ENCODE data around the gene L3MBTL2.

Gene L3MBTL2

GRCh38 chr22:41198027-41198580, 7.0 kb upstream of the L3MBTL2 start:
- Histone ChIP-seq H4K5ac (ENCODE audit: low read length) (no peak overlapping the region), H3K9ac (ENCODE audit: low read length) (no peak overlapping the region), H4K8ac (ENCODE audit: low read depth, low read length) (no peak overlapping the region), H3K79me1 (ENCODE audit: low read length) (no peaks in the 10 kb centered on the region), H3K36me3 (ENCODE audit: control insufficient read depth, insufficient read depth, low read length) (no peaks in the 10 kb centered on the region), H2AK5ac (ENCODE audit: low read length) (no peak overlapping the region), H3K56ac (ENCODE audit: low read length) (peak overlapping the region; percentile 88), H2BK5ac (ENCODE audit: low read length) (no peak overlapping the region), H2BK120ac (ENCODE audit: low read depth, low read length) (no peak overlapping the region), H3K27ac (ENCODE audit: low read depth, low read length) (no peak overlapping the region), H3K23ac (ENCODE audit: low read length) (no peak overlapping the region), H3K79me2 (ENCODE audit: control insufficient read depth, insufficient read depth, low read length) (no peaks in the 10 kb centered on the region), H3K27me3 (ENCODE audit: insufficient read depth, low read length, poor library complexity) (peaks cover 2% of the 10 kb centered on the region), H3K18ac (ENCODE audit: low read length) (no peak overlapping the region), H3K4me2 (ENCODE audit: low read length) (peak overlapping the region; percentile 89), H2BK15ac (replicated peaks; ENCODE audit: low read depth) (no peak overlapping the region), H3K4me3 (ENCODE audit: low read length) (peak overlapping the region; percentile 44), H3K4me1 (ENCODE audit: control insufficient read depth, low read depth, low read length) (no peaks in the 10 kb centered on the region), H3K4ac (ENCODE audit: low read depth, low read length) (no peak overlapping the region)
- WGBS (ENCODE audit: extremely low coverage, insufficient coverage, low lambda C conversion rate): no CpG with 5 or more reads among the region's 9 CpGs
- peak; percentile 61 for DNase-seq

GRCh38 chr22:41201141-41201540, 4.0 kb upstream of the L3MBTL2 start:
- Histone ChIP-seq H3K79me2 (ENCODE audit: control insufficient read depth, insufficient read depth, low read length) (peaks cover 3% of the 10 kb centered on the region), H3K27me3 (ENCODE audit: insufficient read depth, low read length, poor library complexity) (peaks cover 2% of the 10 kb centered on the region), H3K56ac (ENCODE audit: low read length) (no peak overlapping the region), H2BK120ac (ENCODE audit: low read depth, low read length) (no peak overlapping the region), H3K9ac (ENCODE audit: low read length) (no peak overlapping the region), H3K18ac (ENCODE audit: low read length) (no peak overlapping the region), H4K8ac (ENCODE audit: low read depth, low read length) (no peak overlapping the region), H2BK5ac (ENCODE audit: low read length) (no peak overlapping the region), H3K4ac (ENCODE audit: low read depth, low read length) (no peak overlapping the region), H4K5ac (ENCODE audit: low read length) (no peak overlapping the region), H3K27ac (ENCODE audit: low read depth, low read length) (no peak overlapping the region), H3K23ac (ENCODE audit: low read length) (no peak overlapping the region), H3K79me1 (ENCODE audit: low read length) (peaks cover 2% of the 10 kb centered on the region), H2BK15ac (replicated peaks; ENCODE audit: low read depth) (no peak overlapping the region), H3K36me3 (ENCODE audit: control insufficient read depth, insufficient read depth, low read length) (no peaks in the 10 kb centered on the region), H3K4me1 (ENCODE audit: control insufficient read depth, low read depth, low read length) (no peaks in the 10 kb centered on the region), H3K4me3 (ENCODE audit: low read length) (no peak overlapping the region), H3K4me2 (ENCODE audit: low read length) (no peak overlapping the region), H2AK5ac (ENCODE audit: low read length) (no peak overlapping the region)
- no peak for DNase-seq
- no CpG with 5 or more reads among the region's 10 CpGs for WGBS (ENCODE audit: extremely low coverage, insufficient coverage, low lambda C conversion rate)

DNA sequence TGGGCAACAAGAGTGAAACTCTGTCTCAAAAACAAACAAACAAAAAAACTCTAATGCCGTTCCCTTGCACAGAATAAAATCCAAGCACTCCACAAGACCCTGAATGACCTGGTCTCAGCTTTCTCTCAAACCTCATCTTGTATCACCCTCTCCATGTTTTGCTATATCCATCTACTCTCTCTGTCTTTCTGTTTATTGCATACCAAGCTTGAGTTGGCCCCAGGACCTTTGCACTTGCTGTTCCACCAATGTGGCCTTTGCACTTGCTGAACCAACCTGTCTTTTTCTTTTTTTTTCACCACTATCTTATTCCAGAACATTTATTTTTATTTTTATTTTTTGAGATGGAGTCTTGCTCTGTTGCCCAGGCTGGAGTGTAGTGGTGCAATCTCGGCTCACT, 2.0 kb upstream of the L3MBTL2 start:
- Histone ChIP-seq H3K4me1 (ENCODE audit: control insufficient read depth, low read depth, low read length) (no peaks in the 10 kb centered on the region), H4K5ac (ENCODE audit: low read length) (no peak overlapping the region), H3K79me1 (ENCODE audit: low read length) (peaks cover 4% of the 10 kb centered on the region), H2BK120ac (ENCODE audit: low read depth, low read length) (no peak overlapping the region), H4K8ac (ENCODE audit: low read depth, low read length) (no peak overlapping the region), H3K9ac (ENCODE audit: low read length) (no peak overlapping the region), H3K18ac (ENCODE audit: low read length) (no peak overlapping the region), H3K27ac (ENCODE audit: low read depth, low read length) (no peak overlapping the region), H2BK15ac (replicated peaks; ENCODE audit: low read depth) (no peak overlapping the region), H3K4me3 (ENCODE audit: low read length) (no peak overlapping the region), H3K23ac (ENCODE audit: low read length) (no peak overlapping the region), H2BK5ac (ENCODE audit: low read length) (no peak overlapping the region), H3K4ac (ENCODE audit: low read depth, low read length) (no peak overlapping the region), H3K79me2 (ENCODE audit: control insufficient read depth, insufficient read depth, low read length) (peaks cover 4% of the 10 kb centered on the region), H3K27me3 (ENCODE audit: insufficient read depth, low read length, poor library complexity) (no peaks in the 10 kb centered on the region), H3K56ac (ENCODE audit: low read length) (no peak overlapping the region), H2AK5ac (ENCODE audit: low read length) (no peak overlapping the region), H3K36me3 (ENCODE audit: control insufficient read depth, insufficient read depth, low read length) (no peaks in the 10 kb centered on the region), H3K4me2 (ENCODE audit: low read length) (no peak overlapping the region)
- DNase-seq: no peak
- no CpG with 5 or more reads among the region's 2 CpGs for WGBS (ENCODE audit: extremely low coverage, insufficient coverage, low lambda C conversion rate)

GRCh38 chr22:41204066-41204465, 1.0 kb upstream of the L3MBTL2 start:
- Histone ChIP-seq H4K5ac (ENCODE audit: low read length) (no peak overlapping the region), H3K79me1 (ENCODE audit: low read length) (peaks cover 4% of the 10 kb centered on the region), H4K8ac (ENCODE audit: low read depth, low read length) (no peak overlapping the region)

GRCh38 chr22:41206719-41207118, 1.6 kb downstream of the L3MBTL2 start:
- H3K23ac ChIP-seq (ENCODE audit: low read length): no peak overlapping the region
- no peak overlapping the region for H3K4me3 ChIP-seq (ENCODE audit: low read length)
- no peak overlapping the region for H3K56ac ChIP-seq (ENCODE audit: low read length)
- H2AK5ac ChIP-seq (ENCODE audit: low read length): no peak overlapping the region
- H3K4ac ChIP-seq (ENCODE audit: low read depth, low read length): no peak overlapping the region
- no peaks in the 10 kb centered on the region for H3K36me3 ChIP-seq (ENCODE audit: control insufficient read depth, insufficient read depth, low read length)
- WGBS (ENCODE audit: extremely low coverage, insufficient coverage, low lambda C conversion rate): no CpG with 5 or more reads among the region's 9 CpGs
- H3K27me3 ChIP-seq (ENCODE audit: insufficient read depth, low read length, poor library complexity): no peaks in the 10 kb centered on the region
- H3K79me2 ChIP-seq (ENCODE audit: control insufficient read depth, insufficient read depth, low read length): peaks cover 4% of the 10 kb centered on the region
- H4K5ac ChIP-seq (ENCODE audit: low read length): no peak overlapping the region
- no peak overlapping the region for H2BK120ac ChIP-seq (ENCODE audit: low read depth, low read length)
- H3K79me1 ChIP-seq (ENCODE audit: low read length): peaks cover 4% of the 10 kb centered on the region
- no peak overlapping the region for H4K8ac ChIP-seq (ENCODE audit: low read depth, low read length)
- DNase-seq: no peak
- H3K18ac ChIP-seq (ENCODE audit: low read length): no peak overlapping the region
- no peak overlapping the region for H3K27ac ChIP-seq (ENCODE audit: low read depth, low read length)
- no peak overlapping the region for H3K4me2 ChIP-seq (ENCODE audit: low read length)
- no peaks in the 10 kb centered on the region for H3K4me1 ChIP-seq (ENCODE audit: control insufficient read depth, low read depth, low read length)
- no peak overlapping the region for H2BK15ac ChIP-seq (replicated peaks; ENCODE audit: low read depth)
- no peak overlapping the region for H3K9ac ChIP-seq (ENCODE audit: low read length)
- no peak overlapping the region for H2BK5ac ChIP-seq (ENCODE audit: low read length)

More at GRCh38 chr22:41204066-41204465, 1.0 kb upstream of the L3MBTL2 start:
- Histone ChIP-seq H3K4me2 (ENCODE audit: low read length) (no peak overlapping the region), H2BK15ac (replicated peaks; ENCODE audit: low read depth) (no peak overlapping the region), H2BK5ac (ENCODE audit: low read length) (no peak overlapping the region), H3K4me1 (ENCODE audit: control insufficient read depth, low read depth, low read length) (no peaks in the 10 kb centered on the region), H3K27ac (ENCODE audit: low read depth, low read length) (no peak overlapping the region), H3K18ac (ENCODE audit: low read length) (no peak overlapping the region), H3K9ac (ENCODE audit: low read length) (no peak overlapping the region), H3K56ac (ENCODE audit: low read length) (no peak overlapping the region), H3K4me3 (ENCODE audit: low read length) (no peak overlapping the region), H3K4ac (ENCODE audit: low read depth, low read length) (no peak overlapping the region), H2BK120ac (ENCODE audit: low read depth, low read length) (no peak overlapping the region), H3K23ac (ENCODE audit: low read length) (no peak overlapping the region), H3K36me3 (ENCODE audit: control insufficient read depth, insufficient read depth, low read length) (no peaks in the 10 kb centered on the region), H2AK5ac (ENCODE audit: low read length) (no peak overlapping the region), H3K79me2 (ENCODE audit: control insufficient read depth, insufficient read depth, low read length) (peaks cover 4% of the 10 kb centered on the region), H3K27me3 (ENCODE audit: insufficient read depth, low read length, poor library complexity) (no peaks in the 10 kb centered on the region)
- no peak for DNase-seq
- no CpG with 5 or more reads among the region's 6 CpGs for WGBS (ENCODE audit: extremely low coverage, insufficient coverage, low lambda C conversion rate)

GRCh38 chr22:41215409-41215808, 10.3 kb downstream of the L3MBTL2 start:
- no peaks in the 10 kb centered on the region for H3K79me2 ChIP-seq (ENCODE audit: control insufficient read depth, insufficient read depth, low read length)
- H2BK15ac ChIP-seq (replicated peaks; ENCODE audit: low read depth): no peak overlapping the region
- no peak overlapping the region for H4K8ac ChIP-seq (ENCODE audit: low read depth, low read length)
- no CpG with 5 or more reads among the region's 10 CpGs for WGBS (ENCODE audit: extremely low coverage, insufficient coverage, low lambda C conversion rate)
- peaks cover 7% of the 10 kb centered on the region for H3K36me3 ChIP-seq (ENCODE audit: control insufficient read depth, insufficient read depth, low read length)
- no peak overlapping the region for H3K56ac ChIP-seq (ENCODE audit: low read length)
- H2BK120ac ChIP-seq (ENCODE audit: low read depth, low read length): no peak overlapping the region
- H2BK5ac ChIP-seq (ENCODE audit: low read length): no peak overlapping the region
- H3K23ac ChIP-seq (ENCODE audit: low read length): no peak overlapping the region
- H3K4ac ChIP-seq (ENCODE audit: low read depth, low read length): no peak overlapping the region
- H3K9ac ChIP-seq (ENCODE audit: low read length): no peak overlapping the region
- H4K5ac ChIP-seq (ENCODE audit: low read length): no peak overlapping the region
- H3K4me1 ChIP-seq (ENCODE audit: control insufficient read depth, low read depth, low read length): no peaks in the 10 kb centered on the region
- no peaks in the 10 kb centered on the region for H3K27me3 ChIP-seq (ENCODE audit: insufficient read depth, low read length, poor library complexity)
- no peak overlapping the region for H3K4me2 ChIP-seq (ENCODE audit: low read length)
- no peak overlapping the region for H3K27ac ChIP-seq (ENCODE audit: low read depth, low read length)
- no peak overlapping the region for H3K4me3 ChIP-seq (ENCODE audit: low read length)
- DNase-seq: no peak
- H3K18ac ChIP-seq (ENCODE audit: low read length): no peak overlapping the region
- H3K79me1 ChIP-seq (ENCODE audit: low read length): no peaks in the 10 kb centered on the region
- H2AK5ac ChIP-seq (ENCODE audit: low read length): no peak overlapping the region
